ENCODE measurements around the gene IGFBP4.

The IGFBP4 gene

DNA sequence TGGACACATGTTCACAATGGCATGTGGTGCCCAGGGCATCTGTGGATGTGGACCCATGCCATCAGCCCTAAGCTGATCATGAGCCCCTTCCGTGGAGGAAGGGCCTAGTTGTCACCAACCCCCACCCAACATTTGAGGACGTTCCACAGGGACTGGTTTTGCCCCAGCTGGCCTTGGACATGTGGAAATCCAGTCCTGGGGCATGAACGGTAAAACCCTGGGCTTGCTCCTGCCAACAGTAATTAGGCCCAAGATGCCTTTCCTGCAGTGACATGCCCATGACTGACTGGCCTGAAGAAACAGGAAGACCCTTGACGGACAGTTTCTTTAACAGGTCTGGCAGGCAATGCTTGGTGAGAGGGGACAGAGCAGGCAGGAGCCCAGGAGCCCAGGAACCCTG lies 50.4 kb downstream of the IGFBP4 start:
- DNase-seq: no peak

DNA sequence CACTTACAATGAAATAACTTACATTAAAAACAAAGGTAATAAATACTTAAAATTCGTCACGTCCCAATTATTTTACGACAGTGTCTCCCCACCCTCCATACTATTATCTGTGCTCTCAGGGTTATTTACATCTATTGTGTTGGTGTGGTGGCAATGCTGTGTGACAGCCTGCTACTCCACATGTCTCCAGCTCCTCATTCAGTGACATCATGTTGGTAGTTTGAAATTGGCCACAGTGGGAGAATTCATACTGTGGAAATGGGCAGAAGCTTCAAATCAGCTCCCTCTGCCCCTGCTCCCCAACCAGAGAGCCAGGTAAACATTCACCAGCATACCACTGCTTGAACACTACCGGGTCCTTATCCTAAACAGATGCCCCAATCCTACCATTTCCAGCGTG lies 51.9 kb downstream of the IGFBP4 start:
- DNase-seq: no peak

DNA sequence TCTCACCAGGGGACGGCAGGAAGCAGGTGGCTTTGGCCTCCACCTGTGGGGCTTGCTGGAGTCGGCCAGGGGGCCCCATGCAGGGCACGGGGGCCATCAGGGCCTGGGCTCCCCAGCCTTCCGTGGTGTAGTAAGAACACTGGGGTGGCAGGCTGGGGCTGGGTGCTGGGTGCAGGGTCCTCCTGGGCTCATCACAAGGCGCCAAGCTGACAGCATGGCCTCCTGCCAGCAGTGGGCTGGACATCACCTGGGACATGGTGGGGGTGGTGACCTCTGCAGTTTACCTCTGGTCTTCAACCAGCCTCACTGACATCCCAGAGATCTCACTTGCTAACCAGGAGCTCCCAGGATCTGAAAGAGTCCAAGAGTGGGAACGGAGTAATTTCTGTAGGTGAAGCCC lies 52.9 kb downstream of the IGFBP4 start:
- no peak for DNase-seq

DNA sequence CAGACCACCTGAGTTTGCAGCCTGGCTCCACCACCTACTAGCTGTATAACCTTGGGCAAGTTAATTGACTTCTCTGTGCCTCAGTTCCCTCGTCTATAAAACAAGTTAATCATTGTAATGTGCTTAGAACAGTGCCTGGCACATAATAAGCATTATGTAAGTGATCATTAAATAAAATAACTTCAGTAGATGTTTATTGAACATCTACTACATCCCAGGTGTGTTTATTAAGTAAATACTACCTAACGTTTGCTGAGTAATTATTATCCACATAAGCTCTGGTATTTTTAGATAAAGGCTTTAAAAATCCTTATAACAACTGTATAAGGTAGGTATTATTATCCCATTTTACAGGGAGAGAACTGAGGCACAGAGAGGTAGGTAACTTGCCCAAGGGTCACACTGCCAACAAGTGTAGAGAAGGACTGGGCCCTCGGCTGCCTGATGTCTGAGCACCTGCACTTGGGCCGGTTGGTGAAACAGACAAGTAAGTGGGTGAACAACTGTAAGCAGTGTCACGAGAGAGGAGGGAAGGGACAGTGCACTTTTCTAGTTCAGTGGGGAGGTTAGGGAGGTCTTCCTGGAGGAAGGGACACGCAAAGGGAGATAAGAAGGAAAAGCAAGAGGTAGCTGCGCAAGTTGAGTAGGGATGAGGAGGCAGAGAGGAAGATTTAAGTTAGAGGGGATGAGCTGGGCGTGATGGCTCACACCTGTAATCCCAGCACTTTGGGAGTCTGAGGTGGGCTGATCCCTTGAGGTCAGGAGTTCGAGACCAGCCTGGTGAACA lies 53.6 kb downstream of the IGFBP4 start:
- no peak for DNase-seq

DNA sequence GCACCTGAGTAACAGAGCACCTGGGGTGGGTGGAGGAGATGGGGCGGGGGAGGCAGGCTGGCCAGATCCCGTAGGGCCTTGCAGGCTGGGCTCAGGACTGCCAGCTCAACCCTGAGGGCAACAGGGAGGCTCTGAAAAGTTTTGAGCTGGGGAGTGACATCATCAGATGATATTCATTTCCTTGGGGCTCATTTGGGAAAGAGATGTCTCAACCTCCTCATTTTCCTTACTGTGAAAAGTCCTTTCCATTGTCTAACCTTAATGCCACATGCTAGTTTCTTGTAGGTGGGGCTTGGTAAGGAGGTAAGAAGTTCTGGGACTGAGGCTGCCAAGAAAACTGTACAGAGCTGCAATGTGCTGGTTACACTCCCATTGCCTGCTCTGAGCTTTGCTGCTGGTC lies 54.4 kb downstream of the IGFBP4 start:
- no peak for DNase-seq

DNA sequence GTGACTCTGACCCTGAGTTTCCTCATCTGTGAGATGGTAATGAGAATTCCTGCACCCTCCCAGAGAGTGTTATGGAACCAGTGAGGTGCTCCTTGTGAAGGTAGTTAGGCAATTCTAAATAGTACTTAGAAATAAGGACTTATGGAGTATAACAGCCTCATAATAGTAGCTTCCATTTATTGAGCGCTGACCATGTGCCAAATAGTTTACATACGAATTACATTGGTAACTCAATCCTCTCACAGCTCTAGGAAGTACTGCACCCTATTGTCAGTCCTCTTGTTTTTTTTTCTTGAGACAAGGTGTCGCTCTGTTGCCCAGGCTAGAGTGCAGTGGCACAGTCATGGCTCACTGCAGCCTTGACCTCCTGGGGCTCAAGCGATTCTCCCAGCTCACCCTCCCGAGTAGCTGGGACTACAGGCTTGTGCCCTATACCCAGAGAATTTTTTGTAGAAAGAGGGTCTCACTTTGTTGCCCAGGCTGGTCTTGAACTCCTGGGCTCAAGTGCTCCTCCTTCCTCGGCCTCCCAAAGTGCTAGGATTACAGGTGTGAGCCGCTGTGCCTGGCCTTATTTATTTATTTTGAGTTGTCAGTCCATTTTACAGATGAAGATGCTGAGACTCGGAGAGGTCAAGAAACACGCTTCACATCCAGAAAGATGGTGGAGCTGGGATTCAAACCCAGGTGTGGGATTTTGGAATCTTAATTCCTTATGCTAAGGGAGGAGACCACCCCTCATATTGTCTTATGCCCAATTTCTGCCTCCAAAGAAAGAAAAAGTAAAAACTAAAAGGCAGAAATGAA lies 55.2 kb downstream of the IGFBP4 start:
- DNase-seq: no peak

DNA sequence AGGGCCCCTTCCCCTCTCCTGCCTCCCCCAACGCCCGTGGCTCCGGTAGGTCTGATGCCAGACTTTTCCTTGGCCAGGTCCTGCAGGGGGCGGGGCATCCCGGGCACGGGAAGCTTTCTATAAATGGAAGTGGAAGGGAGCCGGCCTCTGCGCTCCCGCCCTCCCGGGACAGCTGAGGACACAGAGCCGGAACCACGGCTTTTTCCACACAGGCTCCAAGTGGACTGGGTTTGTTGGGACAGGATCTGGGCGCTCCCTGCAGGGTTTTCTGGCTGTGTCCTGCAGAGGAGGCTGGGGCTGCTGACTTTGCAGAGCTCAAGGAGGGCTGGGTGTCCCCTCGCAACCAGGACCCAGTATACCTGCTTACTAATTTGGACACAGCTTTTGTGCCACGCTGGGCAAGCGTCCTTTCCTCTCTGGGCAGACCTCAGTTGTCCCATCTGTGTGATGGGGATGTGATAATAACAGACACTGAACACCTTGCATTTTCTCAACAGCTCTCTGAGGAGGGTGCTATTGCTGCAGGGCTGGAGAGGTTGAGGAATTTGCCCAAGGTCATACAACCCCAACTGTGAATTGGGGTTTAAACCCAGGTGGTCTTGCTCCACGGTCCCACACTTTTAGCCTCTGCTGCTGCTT lies 56.4 kb downstream of the IGFBP4 start:
- DNase-seq: no peak

DNA sequence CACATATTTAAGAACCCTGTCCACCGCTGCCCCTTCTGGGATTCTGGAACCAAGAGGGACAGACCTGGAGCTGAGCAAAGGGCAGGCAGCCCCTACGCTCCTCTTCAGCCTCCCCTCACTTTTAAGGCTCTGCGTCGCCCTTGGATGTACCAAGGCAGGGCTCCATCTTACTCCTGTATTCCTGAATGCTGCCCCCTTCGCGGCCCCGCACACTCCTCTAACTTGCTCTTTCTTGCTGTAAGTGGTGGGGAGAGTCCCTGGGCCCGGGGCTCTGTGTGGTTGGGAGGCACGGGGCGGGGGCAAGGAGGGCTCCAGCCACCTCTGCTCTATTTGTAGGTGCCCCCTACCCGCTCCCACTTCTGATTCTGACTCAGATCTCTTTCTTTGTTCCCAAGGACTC lies 56.9 kb downstream of the IGFBP4 start:
- DNase-seq: no peak

DNA sequence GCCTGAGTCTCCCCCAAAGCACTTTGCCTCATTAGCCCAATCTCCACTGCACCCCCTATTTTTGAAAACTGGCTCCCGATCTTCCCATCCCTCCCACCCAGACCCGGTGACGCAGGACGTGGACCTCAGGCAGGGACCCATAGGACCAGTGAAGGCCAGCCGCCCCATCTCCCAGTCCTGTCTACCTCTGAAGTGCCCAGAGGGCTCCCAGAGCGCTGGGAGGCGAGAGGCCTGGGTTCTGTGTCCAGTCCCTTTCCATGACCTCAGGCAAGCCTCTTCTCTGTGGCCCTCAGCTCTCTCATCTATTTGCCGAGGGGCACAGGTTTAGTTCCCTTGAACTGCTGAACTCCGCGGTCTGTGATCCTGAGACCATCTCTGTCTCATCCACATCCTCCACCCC lies 57.5 kb downstream of the IGFBP4 start:
- no peak for DNase-seq

DNA sequence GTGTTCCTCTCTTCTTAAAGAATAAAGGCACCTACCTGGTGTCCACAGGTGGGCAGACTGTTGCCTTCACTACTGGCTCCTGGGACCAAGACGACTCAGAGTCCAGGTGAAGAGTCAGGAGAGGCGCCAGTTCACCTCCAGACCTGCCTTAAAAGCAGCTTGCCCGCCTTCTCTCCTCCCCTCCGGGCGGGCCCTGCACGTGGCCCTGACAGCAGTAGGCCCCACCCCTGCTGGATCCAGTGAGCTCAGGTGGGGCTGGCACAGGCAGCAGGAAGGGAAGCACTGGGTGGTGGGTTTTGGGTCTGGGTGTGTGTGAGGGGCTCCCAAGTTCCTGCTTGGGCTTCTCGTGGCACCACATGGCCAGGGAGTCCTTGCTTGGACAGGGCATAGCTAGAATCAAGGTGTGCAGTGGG lies 58.3 kb downstream of the IGFBP4 start, which contains the start of gene TNS4:
TNS4 (minus strand) TSS at position 125 of the 413 bp plus-strand sequence. CDS start 5,198 bp downstream, outside the sequence.
- DNase-seq: no peak

DNA sequence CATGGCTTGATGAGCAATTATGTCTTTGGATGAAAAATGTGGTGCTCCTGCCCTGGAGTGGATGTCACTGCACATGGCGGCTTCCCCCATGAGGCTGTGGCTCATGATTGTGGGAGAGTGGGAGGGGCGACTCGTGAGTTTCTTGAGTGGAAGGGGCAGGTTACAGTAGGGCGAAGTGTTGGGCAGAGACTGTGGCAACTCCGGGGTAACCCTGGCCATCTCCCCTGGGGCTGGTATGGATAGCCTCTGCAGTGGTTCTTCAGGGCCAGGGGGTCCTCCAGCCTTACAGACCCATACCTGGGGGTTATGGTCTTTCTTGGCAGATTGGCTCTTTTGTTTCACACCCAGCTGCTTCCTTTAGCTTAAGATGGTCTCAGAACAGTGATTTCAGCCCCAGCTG lies 59.5 kb downstream of the IGFBP4 start:
- DNase-seq: no peak

DNA sequence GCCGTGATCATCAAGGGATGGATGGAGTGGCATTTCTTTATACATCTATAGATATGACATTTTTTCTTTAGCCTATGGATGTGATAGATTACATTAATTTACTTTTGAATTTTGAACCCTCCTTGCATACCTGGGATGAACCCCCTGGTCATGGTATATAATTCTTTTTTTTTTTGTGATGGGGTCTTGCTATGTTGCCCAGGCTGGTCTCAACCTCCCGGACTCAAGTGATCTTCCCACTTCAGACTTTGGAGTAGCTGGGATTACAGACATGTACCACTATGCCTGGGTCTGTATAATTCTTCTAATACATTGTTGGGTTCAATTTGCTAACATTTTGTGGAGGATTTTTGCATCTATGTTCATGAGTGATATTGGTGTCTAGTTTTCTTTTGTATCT lies 59.9 kb downstream of the IGFBP4 start:
- DNase-seq: no peak

DNA sequence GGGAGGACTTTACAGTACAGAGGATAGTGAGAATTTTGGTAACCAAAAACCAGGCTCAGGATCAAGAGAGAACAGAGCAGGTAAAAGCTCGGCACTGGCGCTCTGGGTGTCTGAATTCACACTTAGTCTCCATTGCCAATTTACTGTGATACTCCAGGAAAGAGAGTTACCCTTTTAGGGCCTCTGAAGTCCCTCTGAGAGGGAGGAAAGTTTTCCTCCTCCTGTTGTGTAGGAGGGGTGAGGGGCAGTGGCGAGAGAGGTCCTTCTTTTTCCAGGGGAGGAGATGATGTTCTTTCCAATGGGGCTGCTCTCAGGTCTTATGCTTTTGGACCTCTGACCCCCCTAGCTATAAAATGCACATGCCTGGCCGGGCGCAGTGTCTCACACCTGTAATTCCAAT lies 63.5 kb downstream of the IGFBP4 start:
- no peak for DNase-seq
